Spleen (tissue), 7 donors: ENCODE data around the gene POLE.
A peak's percentile ranks its signal among the peaks of the same experiment; 100 is the strongest.

Experiments
- POLR2A ChIP-seq, 3 donors: fragments of 450-650 bp; IDR thresholded peaks; one replicate each; pipeline ENCODE4 v1.5.1; 2017; ENCODE audit warnings: antibody characterized with exemption in 3 of 3, mild to moderate bottlenecking in 1 of 3
- POLR2AphosphoS5 ChIP-seq, 3 donors: sonication (generic); formaldehyde crosslinking; IDR thresholded peaks; one replicate each; pipeline ENCODE4 v1.5.1; 2017; ENCODE audit warnings: antibody characterized with exemption in 3 of 3
- TF ChIP-seq, protein P1 (sequence below), 11 experiments: fragments of 200-600 bp in 7 of 11; fragments of 450-650 bp in 4 of 11; sonication (generic) in 4 of 11; IDR thresholded peaks in 8 of 11; conservative IDR thresholded peaks in 3 of 11; 1 replicate in 7 of 11; 2 replicates in 4 of 11; pipeline versions ENCODE4 v1.4.0 to v1.8.0; 2016 to 2021; ENCODE audit warnings: antibody characterized with exemption in 11 of 11, inconsistent platforms in 4 of 11, mild to moderate bottlenecking in 1 of 11
- donor health status: DM: no; HTN: no; CAD: no; lungs with moderate emphysema.
- donor health status: DM: no; HTN: no; CAD: no.
- donor health status: DM: no; HTN: no; CAD: no.

DNA sequence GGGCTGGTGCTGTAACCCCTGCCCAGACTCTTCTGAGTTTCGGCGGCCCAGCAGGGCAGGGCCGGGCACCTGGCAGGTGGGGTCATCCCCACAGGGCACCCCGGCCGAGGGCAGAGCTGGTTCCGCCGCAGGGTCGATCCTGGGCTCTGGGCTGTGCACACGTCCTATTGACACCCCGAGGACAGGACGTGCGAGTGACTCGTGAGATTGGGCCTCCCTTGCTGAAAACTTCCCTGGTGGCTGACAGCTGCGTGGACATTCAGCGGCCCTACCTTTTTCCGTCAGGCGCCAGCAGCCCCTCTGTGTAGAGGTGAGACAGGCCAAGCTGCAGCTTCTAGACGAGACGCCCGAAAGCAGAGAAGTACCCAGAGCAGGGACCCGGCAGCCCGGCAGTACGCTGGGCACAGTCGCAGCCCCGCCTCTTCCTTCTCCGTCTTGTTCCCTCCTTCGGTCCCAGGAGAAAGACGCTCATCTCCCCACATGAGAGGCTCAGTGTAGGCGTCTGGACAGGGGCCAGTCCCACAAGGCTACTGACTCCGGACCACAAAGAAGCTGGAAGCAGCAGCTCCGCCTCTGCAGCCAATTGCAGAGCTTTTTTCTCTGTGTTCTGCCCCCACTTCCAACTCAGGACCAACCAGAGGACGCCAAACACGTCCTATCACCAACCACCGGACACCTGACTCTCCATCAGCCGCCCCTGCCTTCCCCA lies 76.9 kb downstream of the POLE start, which contains the start of gene LRCOL1:
- TF ChIP-seq, protein P1, sequence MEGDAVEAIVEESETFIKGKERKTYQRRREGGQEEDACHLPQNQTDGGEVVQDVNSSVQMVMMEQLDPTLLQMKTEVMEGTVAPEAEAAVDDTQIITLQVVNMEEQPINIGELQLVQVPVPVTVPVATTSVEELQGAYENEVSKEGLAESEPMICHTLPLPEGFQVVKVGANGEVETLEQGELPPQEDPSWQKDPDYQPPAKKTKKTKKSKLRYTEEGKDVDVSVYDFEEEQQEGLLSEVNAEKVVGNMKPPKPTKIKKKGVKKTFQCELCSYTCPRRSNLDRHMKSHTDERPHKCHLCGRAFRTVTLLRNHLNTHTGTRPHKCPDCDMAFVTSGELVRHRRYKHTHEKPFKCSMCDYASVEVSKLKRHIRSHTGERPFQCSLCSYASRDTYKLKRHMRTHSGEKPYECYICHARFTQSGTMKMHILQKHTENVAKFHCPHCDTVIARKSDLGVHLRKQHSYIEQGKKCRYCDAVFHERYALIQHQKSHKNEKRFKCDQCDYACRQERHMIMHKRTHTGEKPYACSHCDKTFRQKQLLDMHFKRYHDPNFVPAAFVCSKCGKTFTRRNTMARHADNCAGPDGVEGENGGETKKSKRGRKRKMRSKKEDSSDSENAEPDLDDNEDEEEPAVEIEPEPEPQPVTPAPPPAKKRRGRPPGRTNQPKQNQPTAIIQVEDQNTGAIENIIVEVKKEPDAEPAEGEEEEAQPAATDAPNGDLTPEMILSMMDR (IDR thresholded peaks at IDR 0.05 in 8 of 11, conservative IDR thresholded peaks at IDR 0.05 in 3 of 11): no peak
- TF ChIP-seq POLR2A (IDR thresholded peaks at IDR 0.05): no peak
- peak in 1 of 3 donors; percentile 42 for TF ChIP-seq POLR2AphosphoS5 (IDR thresholded peaks at IDR 0.05)
